HL-60 (cell line): Measurements from ENCODE around the gene SH3GL2.

Source experiments
- DNase-seq, 2 experiments: peaks; one replicate each; pipeline ENCODE4 v3.0.0-alpha.2; 2010 to 2020; ENCODE audit warnings: low read depth in 1 of 2, low spot score in 1 of 2
- H3K27ac ChIP-seq: fragments of 250-450 bp; sonication (Bioruptor Pico); replicated peaks from 2 replicates; pipeline ENCODE4 v1.5.1; 2020; ENCODE audit warnings: mild to moderate bottlenecking, moderate library complexity
- H3K27me3 ChIP-seq: fragments of 250-450 bp; sonication (Bioruptor Pico); 2 replicates; pipeline ENCODE4 v1.5.1; 2021; ENCODE audit warnings: mild to moderate bottlenecking, moderate library complexity; ENCODE audit not compliant: insufficient read depth, poor library complexity, severe bottlenecking
- H3K4me3 ChIP-seq: replicated peaks from 2 replicates; pipeline ENCODE4 v1.5.1; 2011; ENCODE audit warnings: mild to moderate bottlenecking, control low read depth, low read length; ENCODE audit not compliant: insufficient read depth
- GABPA ChIP-seq: IDR thresholded peaks from 2 replicates; pipeline ENCODE4 v1.6.1; 2012; ENCODE audit warnings: low read depth
- POLR2AphosphoS5 ChIP-seq: IDR thresholded peaks from 2 replicates; pipeline ENCODE4 v1.6.1; 2012; ENCODE audit warnings: low read depth
- SPI1 ChIP-seq: IDR thresholded peaks from 2 replicates; pipeline ENCODE4 v1.6.1; 2012; ENCODE audit warnings: low read depth, mild to moderate bottlenecking, borderline replicate concordance
- TF ChIP-seq, protein P1 (sequence below): IDR thresholded peaks from 2 replicates; pipeline ENCODE4 v1.6.1; 2012; ENCODE audit warnings: low read depth; ENCODE audit not compliant: insufficient replicate concordance
- TF ChIP-seq, protein P2 (sequence below): IDR thresholded peaks from one replicate; pipeline ENCODE4 v1.5.1; 2011; ENCODE audit warnings: low read length, control low read depth, inconsistent platforms; ENCODE audit not compliant: insufficient read depth

Gene SH3GL2

DNA sequence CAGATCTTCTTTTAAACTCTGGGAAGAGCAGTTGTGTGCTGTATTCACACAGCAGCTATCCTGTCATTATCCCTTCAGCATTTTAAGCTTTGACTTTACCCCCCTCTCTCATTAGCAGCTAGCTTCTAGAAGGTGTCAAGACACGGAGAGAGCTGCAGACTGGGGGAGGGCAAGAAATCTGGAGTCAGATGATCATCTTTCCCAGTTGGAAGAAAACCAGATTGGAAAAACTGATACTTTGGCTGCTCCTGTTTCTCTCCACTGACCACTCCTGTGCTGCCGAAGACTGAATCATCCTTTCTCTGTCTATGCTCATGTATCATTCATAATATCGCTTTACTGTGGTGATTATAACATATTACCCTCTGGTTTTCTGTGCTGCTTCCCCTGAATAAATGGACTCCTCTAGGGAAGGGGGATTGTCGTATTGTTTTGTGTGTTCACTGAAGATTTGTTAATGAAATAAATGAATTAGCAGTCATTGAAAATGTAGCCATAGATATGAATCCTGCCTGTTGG is 75.1 kb downstream of the SH3GL2 start:
- DNase-seq = no peak

DNA sequence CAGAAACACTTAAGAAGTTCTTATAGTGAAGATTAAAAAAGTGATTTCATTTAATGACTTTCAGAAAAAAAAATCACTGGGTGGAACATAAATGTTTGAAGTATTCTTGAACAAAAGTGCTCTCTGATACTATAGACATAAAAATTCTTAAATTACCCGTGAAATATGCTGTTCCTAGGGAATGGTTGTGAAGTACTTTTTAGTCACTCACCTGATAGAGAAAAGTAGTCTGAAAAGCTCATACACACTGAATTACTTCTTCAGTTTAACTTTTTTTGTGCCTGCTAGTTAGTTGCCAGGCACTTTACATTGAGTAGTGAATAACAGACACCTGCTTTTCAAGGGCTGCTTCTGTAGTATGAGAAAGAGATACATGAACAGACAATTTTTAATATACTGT is 78.0 kb downstream of the SH3GL2 start:
- TF ChIP-seq POLR2AphosphoS5 (no peak), GABPA (no peak), SPI1 (no peak)
- TF ChIP-seq, protein P1, sequence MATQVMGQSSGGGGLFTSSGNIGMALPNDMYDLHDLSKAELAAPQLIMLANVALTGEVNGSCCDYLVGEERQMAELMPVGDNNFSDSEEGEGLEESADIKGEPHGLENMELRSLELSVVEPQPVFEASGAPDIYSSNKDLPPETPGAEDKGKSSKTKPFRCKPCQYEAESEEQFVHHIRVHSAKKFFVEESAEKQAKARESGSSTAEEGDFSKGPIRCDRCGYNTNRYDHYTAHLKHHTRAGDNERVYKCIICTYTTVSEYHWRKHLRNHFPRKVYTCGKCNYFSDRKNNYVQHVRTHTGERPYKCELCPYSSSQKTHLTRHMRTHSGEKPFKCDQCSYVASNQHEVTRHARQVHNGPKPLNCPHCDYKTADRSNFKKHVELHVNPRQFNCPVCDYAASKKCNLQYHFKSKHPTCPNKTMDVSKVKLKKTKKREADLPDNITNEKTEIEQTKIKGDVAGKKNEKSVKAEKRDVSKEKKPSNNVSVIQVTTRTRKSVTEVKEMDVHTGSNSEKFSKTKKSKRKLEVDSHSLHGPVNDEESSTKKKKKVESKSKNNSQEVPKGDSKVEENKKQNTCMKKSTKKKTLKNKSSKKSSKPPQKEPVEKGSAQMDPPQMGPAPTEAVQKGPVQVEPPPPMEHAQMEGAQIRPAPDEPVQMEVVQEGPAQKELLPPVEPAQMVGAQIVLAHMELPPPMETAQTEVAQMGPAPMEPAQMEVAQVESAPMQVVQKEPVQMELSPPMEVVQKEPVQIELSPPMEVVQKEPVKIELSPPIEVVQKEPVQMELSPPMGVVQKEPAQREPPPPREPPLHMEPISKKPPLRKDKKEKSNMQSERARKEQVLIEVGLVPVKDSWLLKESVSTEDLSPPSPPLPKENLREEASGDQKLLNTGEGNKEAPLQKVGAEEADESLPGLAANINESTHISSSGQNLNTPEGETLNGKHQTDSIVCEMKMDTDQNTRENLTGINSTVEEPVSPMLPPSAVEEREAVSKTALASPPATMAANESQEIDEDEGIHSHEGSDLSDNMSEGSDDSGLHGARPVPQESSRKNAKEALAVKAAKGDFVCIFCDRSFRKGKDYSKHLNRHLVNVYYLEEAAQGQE = no peak
- TF ChIP-seq, protein P2, sequence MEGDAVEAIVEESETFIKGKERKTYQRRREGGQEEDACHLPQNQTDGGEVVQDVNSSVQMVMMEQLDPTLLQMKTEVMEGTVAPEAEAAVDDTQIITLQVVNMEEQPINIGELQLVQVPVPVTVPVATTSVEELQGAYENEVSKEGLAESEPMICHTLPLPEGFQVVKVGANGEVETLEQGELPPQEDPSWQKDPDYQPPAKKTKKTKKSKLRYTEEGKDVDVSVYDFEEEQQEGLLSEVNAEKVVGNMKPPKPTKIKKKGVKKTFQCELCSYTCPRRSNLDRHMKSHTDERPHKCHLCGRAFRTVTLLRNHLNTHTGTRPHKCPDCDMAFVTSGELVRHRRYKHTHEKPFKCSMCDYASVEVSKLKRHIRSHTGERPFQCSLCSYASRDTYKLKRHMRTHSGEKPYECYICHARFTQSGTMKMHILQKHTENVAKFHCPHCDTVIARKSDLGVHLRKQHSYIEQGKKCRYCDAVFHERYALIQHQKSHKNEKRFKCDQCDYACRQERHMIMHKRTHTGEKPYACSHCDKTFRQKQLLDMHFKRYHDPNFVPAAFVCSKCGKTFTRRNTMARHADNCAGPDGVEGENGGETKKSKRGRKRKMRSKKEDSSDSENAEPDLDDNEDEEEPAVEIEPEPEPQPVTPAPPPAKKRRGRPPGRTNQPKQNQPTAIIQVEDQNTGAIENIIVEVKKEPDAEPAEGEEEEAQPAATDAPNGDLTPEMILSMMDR = no peak
- no peaks in the 10 kb centered on the region for H3K27me3 ChIP-seq
- DNase-seq = no peak

More for the DNA sequence above, 75.1 kb downstream of the SH3GL2 start:
- no peaks in the 10 kb centered on the region for H3K27me3 ChIP-seq
- no peak overlapping the region for H3K27ac ChIP-seq
- TF ChIP-seq GABPA = no peak
- TF ChIP-seq, protein P1 = no peak
- TF ChIP-seq, protein P2 = no peak
- TF ChIP-seq SPI1 = no peak
- no peak for TF ChIP-seq POLR2AphosphoS5
- H3K4me3 ChIP-seq = no peak overlapping the region

DNA sequence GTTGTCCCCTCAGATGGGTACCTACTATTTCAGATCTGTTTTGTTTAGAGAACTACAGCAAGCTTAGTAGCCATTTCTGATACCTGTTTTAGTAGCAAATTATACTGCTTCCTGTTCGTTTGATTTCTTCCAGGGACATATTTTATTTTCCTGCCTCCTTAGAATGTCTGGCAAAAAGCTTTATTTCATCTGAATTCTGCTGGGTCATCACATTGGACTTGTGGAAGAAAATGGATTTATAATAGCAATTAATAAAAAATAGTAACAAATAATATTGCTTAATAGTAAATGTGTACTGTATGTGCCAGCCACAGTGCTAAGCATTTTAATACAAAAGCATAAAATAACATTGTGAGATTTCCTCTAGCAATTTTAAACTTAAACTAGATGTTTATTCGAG is 79.4 kb downstream of the SH3GL2 start:
- TF ChIP-seq SPI1 (no peak), GABPA (no peak)
- TF ChIP-seq, protein P1 = no peak
- TF ChIP-seq, protein P2 = no peak
- DNase-seq = no peak
- Histone ChIP-seq H3K4me3 (no peak overlapping the region), H3K27me3 (no peaks in the 10 kb centered on the region), H3K27ac (no peak overlapping the region)

More for the DNA sequence above, 78.0 kb downstream of the SH3GL2 start:
- no peak overlapping the region for H3K4me3 ChIP-seq
- H3K27ac ChIP-seq = no peak overlapping the region
